HG02588 (cell line): ENCODE results near the gene AEBP2.

Experiments
- ATAC-seq: cut with Tn5 transposase; IDR thresholded peaks from one replicate; pipeline ENCODE4 v1.9.1; 2021; ENCODE audit warnings: mild to moderate bottlenecking, moderate library complexity; ENCODE audit not compliant: unreplicated experiment

The AEBP2 gene

DNA sequence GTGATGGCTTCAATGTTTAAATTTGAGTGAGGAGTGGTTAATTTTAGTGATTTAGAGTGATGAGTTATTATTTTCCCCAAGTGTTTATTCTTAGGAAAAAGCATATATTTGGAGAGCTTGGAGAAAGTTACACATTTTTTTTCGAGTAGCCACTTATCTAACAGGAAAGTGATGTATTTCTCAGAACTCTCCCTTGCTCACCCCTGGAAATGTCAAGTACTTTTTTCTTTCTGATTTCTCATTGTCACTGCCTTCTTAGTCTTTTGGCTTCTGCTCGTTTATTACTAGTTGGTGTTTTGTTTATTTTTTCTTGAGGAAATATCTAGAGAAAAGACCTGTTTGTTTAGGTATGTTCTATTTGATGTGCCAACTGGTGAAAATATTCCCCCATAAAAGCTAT is 58.8 kb downstream of the AEBP2 start:
- no peak for ATAC-seq

DNA sequence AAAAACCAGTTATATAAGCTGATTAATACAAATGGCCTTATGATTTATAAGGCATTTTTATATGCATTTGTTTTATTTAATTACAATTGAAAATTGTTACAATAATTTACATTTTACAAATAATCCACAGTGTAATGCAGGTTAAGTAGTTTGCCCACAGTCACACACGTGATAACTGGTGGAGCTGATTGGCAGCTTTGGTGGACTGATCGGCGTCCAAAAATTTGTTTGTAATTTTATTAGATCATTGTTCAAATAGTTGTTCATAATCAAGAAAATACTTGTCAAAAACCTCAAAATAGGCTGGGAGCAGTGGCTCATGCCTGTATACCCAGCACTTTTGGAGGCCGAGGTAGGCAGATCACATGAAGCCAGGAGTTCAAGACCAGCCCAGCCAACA is 59.7 kb downstream of the AEBP2 start:
- no peak for ATAC-seq

DNA sequence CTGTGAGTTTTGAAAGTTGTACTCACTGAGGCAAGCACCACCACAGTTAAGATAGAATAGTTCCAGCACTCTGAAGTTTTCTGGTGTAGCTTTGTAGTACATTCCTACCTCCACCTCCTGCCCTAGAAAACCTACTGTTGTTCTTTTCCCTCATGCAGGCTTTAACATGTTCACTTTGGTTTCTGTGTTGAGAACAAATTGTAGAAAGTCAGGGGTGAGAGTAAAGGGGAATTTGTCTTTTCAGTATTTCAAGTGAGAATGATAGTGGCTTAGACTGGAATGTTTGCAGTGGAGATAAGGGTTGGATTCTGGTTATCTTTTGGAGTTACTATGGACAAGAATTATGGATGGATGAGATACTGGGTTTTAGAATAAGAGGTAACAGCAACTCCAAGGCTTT is 67.2 kb downstream of the AEBP2 start:
- ATAC-seq: no peak

DNA sequence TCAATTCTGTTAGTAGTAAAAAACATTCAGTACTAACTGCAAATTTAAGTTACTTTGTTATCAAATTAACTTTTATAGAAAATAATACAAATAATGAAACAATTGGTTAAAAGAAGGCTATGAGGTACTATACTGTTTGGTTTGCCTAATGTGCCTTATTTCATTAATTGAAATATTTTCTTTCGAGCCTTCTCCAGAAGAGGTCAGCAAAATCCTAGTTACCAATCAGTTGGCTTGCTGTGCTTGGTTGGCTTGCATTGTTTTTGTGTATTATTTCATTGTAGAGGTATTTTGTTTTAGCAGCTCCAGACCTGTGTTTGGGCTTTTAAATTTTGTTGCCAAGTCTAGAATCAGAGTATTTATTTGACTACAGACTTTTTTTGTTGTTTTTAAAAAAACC is 68.5 kb downstream of the AEBP2 start:
- no peak for ATAC-seq

DNA sequence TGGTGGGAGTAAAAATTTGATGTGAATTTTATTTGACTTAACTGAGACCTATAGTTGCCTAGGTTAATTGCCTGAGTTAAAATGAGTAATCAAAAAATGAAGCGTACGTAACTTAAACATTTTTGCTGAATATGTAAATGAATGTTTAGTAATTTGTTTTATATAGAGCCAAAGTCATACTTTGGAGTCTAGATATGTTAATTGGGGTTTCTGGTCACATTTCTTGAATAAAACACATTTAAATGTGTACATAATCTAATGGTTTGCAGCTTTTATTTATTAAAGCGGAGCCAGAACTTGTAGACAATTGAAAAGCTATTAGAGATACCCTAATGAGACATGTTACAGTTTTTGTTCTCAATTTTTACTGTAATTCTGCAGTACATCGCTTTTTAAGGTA is 71.2 kb downstream of the AEBP2 start:
- no peak for ATAC-seq

DNA sequence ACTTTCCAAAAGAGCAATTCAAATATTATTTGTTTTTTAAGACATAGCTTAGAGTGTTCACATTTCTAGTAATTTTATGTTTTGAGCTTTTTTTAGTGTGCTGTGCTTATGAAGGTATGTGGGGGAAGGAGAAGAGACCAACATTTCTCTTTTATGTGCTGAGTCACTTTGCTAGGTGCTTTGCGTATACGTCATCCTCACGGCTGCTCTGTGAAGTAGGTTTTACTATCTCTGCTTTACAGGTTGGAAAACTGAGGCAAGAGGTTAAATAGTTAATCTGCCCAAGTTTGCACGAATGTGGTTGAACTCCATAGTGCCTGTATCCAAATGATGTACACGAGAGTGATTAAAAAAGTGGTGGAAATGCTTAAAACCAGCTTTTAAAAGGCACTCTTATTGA is 75.9 kb downstream of the AEBP2 start:
- ATAC-seq: no peak

DNA sequence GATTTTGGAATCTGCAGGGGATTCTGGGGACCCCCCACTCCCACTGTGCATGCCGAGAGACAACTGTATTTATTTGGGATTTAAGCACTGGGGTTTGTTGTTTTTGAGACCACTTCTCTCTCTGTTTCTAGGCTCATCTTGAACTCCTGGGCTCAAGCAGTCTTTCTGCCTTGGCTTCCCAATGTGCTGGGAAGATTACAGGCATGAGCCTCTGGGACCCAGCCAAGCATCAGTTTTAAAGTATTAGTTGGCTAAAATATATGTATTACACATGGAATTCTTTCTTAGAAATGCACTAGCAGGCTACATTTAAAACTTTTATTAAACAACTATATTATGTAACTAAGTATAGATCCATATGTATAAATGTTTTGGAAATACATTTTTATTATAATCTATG is 78.3 kb downstream of the AEBP2 start:
- no peak for ATAC-seq

DNA sequence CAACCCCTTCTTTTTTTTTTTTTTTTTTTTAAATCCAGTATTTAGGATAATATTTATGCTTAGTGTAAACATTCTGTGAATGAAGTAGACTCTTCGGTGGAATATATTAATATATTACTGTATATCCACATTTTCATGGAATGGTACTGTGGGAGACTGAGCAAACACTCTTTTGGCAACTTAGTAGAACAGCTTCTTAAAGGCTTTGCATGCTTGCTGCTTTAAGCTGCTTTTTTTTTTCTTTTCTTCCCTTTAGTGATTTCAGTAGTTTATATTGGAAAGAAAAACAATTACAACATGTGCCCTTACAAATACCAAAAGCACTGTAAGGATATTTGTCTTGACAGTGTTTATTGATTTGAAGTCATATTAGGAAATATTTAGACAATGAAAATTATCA is 78.9 kb downstream of the AEBP2 start:
- no peak for ATAC-seq

DNA sequence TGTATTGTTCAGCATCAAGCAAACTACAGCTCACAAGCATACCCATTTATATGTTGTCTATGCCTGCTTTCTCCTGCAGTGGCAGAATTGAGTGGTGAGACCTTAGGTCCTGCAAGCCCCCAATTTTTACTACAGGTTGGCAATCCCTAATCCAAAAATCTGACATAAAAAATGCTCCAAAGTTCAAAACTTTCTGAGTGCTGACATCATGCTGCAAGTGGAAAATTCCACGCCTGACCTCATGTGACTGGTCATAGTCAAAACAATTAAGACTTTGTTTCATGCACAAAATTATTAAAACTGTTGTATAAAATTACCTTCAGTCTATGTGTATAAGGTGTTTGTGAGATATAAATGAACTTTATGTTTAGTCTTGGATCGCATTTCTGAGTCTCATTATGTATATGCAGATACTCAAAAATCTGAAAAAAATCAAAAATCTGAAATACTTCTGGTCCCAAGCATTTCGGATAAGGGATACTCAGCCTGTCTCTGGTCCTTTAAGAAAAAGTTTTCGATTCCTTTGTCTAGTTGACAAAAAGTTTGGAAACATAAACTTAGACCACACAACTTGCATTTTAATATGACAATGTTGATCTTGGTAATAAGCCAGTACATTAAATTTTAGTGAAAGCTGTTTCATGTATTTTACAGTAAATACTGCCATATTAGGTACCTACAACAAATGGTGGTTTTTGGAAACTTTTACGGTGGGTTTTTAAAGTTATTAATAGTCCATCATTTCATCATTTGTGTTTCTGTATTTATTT is 81.5 kb downstream of the AEBP2 start:
- ATAC-seq: no peak

DNA sequence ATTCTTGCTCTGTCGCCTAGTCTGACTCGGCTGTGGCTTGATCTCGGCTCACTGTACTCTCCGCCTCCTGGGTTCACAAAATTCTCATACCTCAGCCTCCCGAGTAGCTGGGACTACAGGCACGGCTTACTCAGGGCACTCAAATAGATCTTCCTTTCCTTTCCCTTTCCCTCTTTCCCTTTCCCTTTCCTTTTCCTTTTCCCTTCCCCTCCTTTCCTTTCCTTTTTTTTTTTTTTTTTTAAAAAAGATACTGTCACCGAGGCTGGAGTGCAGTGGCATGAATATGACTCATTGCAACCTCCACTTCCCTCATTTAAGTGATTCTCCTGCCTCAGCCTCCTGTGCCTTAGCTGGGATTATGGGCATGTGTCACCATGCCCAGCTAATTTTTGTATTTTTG is 86.0 kb downstream of the AEBP2 start:
- ATAC-seq: no peak

DNA sequence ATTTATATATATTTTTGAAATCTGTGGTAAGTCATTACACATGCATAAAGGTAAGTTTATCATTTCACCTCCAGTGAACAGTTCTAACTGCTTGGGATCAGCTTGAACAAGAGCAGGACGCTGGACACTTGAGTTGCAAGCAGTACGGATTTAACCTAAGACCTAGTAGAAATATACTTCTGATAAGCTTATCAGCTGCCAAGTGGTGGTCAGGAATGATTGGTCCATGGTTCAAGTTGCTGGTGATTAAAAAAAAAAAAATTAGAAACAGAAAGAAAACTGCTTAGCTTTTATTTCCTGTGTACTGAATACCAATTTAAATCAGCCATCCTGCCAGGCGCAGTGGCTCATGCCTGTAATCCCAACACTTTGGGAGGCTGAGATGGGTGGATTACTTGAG is 88.6 kb downstream of the AEBP2 start:
- no peak for ATAC-seq

DNA sequence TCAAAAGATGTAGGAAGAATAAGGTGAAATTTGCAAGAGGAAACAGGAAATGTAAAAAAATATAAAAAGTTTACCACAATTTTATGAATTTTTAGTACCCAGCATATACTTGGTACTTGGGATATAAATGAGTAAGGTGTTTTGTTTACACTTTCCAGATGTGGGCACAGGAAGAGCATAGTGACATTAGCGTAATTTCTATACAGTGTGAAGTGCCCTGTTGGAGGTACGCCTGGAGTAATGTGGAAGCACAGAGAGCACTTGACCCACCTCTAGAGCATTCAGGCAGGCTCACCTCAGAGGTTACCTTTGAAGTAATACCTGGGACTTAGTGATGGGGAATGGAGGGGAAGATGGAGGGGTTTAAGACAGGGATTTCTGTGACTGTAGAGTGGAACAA is 89.5 kb downstream of the AEBP2 start:
- ATAC-seq: no peak

DNA sequence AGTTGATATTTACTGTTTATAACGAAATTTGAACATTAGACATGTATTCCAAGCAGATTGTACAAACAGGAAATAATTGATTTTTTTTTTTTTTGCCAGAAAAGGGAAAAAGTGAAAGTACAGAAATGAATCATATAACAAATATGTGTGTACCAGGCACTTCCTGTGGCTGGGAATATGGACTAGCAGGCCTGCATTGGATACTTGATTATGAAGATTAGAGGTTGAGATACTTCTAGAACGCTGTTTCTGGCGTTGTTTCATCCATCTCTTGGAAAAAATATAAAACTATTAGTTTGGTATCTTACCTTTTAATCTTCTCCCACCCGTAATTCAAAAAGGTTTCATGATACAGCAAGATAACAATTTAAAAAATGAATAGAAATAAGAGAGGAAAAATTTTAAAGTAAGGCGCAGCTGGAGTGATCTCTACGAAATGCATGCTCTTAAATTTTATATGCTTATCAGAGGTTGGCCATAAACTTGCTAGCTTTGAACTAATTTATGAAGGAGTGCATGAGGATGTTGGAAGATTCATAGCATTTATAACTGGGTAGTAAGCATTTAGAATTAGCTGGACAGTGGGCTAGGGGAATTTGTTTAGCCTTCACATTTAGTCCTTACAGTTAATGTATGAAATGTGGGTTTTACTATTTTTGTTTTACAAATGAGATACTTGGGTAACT is 90.8 kb downstream of the AEBP2 start:
- no peak for ATAC-seq

DNA sequence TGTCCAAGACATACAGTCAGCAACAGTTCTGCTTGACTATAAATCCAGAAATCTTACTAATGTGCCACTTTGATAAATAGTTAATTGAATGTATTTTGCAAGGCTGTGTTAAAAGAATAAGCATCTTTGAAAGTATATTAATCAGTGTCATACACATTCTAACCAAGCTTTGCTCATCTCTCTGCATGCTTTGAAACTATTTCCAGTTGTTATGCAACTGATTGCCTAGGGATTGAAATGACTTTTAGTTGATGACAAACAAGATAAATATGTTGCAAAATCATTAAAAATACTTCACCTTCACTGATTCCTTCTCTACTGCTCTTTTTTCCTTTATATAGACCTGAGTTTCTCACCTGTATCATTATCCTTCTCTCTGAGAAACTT is 91.3 kb downstream of the AEBP2 start:
- ATAC-seq: no peak

DNA sequence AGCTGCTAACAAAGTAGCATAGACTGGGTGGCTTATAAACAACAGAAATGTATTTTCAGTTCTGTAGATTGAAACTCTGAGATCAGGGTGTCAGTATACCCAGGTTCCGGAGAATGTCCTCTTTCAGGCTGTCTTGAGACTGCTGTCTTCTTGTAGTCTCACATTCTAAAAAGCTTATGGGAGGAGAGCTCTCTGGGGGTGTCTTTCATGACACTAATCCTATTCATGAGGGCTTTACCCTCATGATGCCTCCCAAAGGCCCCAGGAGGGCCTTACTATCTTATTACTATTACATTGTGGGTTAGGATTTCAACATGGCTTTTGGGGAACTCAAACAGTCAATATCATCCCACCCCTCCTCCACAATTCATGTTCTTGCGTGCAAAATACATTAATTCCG is 94.3 kb downstream of the AEBP2 start:
- no peak for ATAC-seq

DNA sequence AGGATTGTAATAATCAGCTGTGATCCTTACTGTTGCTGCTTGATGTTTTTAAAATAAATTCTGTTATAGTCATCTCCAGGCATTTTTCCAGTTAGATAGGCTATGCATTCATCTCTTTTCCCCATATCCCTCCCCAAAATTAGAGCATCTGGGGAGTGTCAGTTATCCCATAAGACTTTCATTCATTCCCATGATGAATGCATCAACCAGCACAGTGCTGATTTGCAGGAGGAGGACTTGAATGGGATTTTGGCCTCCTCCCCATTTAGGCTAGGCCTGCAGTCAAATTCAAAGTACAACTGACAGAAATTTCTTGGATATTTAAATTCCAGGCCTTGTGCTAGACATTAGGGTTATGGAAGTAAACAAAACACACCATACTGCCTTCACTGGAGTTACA is 99.8 kb downstream of the AEBP2 start:
- ATAC-seq: no peak

DNA sequence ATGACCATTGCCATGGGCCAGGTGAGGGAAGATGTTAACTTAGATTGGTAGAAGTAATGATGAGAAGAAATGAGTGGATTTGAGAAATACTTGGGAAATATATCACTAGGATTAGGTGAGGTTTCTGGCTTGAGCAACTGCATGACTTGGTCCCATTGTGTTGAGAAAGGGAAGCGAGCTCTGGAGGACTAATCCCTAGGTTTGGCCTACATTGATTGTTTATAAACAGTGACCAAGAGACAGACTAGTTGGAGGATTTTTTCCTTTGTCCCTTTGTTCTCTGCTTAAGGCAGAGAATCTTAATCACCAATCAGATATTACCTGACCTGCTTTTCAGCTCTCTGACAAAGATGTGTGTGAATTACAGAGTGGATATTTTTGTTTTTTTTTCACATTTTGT is 100.5 kb downstream of the AEBP2 start:
- ATAC-seq: no peak

DNA sequence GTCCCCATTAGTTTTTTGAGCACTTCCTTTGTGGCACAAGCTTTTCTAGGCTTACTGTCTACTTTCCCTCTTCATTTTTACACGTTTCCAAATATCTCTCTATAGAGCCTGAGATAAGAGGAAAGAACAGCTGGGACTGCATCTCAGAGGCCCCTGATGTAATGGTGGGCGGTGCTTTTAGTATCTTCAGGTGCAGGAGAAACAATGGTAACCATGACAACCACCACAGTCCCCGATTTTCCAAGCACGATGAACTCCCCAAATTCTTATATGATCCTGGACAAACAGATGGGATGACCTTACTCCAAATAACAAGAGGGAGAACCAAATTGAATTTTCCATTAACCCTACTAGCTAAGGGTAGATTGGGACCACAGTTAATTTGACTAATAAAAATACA is 103.3 kb downstream of the AEBP2 start:
- no peak for ATAC-seq

DNA sequence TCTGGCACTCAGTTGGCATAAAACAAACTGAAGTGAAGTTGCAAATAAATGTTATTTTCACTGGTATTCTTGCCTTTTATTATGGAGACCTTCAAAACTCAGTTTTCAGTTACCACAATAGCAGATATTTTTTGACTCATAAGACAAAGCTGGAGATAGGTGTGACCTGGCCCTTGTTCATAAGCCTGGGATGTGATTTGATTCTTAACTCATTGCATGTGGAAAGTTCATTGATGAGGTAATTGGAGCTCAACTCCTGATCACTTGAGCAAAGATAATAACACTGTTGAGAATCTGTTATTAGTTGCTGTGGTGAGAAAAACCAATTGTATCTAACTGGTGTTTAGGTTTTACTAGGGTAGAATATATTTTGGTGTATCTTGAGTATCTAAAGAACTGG is 105.1 kb downstream of the AEBP2 start:
- ATAC-seq: no peak

DNA sequence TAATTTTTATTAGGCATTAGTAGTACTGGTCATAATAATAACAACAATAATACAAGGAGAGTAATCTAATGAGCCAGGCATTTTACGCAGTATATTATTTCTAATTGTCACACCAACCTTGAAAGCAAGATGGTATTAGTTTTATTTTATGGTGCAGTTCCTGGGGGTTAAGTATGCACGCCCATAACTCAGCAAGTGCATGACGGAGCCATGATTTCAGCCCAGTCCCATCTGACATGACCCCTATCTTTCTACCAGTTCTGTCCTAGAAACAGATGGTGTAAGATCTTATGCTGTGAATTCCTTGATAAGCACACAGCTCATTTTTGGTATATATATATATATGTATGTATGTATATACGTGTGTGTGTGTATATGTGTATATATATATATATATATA is 106.0 kb downstream of the AEBP2 start:
- no peak for ATAC-seq

DNA sequence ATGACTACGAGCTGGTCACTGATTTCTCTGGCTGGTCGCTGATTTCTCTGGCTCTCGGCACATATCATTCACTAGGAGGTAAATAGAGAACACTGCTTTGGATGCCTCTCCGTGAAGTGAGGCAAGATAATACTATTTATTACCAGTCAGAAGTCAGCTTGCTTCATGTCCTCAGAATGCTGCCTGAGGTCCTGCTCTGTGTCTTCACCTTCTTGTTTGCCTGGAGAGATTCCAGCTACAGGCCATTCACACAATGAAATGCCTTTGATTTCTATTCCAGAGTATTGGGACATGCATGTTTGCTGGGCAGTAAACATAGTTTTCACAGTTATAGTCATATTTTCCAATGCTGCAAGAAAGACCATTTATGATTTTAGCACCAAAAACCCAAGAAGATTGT is 106.7 kb downstream of the AEBP2 start:
- ATAC-seq: no peak

DNA sequence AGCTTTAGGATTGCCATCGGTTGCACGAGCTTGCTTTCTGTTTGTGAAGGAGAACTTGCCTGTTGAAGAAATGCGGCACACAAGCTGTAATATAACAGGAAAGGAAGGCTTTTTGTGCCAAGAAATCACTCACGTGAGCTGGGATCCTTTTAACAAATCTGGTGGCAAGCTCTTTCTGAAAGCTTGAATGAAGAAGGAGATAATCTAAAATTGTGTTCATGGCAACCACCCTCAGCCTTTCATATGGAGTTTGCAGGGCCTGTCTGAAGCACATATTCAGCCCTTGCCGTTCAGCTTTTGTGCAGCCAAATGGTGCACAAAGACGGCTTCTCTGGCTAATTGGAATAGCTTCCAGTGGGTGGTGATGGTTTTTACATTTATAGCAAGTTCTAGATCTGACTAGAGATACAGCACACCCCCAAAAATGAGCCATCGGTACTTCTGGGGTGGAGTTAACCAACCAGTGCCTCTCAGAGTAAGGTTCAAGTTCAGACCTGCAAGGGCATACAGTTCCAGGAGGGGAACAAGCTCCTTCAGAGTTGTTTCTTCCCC is 107.4 kb downstream of the AEBP2 start:
- ATAC-seq: no peak

DNA sequence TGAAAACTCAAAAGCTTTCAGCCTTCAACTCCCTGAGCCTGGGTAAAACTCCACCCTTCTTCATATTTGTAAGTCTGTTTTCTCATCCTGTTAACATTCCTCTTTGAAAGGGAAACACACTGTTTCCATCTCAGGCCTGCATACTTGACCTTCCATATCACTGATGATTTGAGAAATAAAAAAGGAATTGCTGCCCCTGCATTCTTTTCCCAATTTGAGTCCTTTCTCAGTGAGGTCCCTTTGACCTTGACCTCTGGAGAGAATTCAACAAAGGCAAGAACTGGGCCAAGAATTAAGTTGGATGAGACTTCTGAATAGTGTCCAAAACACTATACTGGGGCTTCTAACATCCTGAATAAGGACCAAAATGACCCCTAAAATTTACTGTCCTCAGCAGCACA is 108.0 kb downstream of the AEBP2 start:
- no peak for ATAC-seq
